ENCODE results near the gene GGT6. TPM values are rescaled to one million over a fixed set of nuclear protein-coding genes. Genes with fewer than 3 reads are reported as not detected.
"Not testable (repeated sequence)": the region's sequence is repeated elsewhere in the genome, so short reads cannot be mapped to it uniquely, and the experiment has no call there.

Gene GGT6
- total and polyA plus RNA-seq, 5 donors from 2014 or later = not detected

GRCh38 chr17:4595685-4596342 is 35.4 kb upstream of the GGT6 start:
- H3K4me1 Mint-ChIP-seq; DNase-seq; H3K27me3 ChIP-seq (ENCODE audit: control insufficient read depth, insufficient read depth, low read length); H3K9me3 Mint-ChIP-seq; H3K4me1 ChIP-seq (ENCODE audit: control insufficient read depth, insufficient read depth, low read length, poor library complexity, severe bottlenecking); H3K9me3 ChIP-seq (ENCODE audit: control insufficient read depth in 2 of 2, low read length in 2 of 2); H3K27ac ChIP-seq (ENCODE audit: insufficient read depth, low read length, poor library complexity, severe bottlenecking); H3K27ac Mint-ChIP-seq; ATAC-seq (ENCODE audit: low read depth in 2 of 2); H3K4me3 ChIP-seq (ENCODE audit: low read depth, low read length); H3K36me3 ChIP-seq (ENCODE audit: control insufficient read depth, insufficient read depth, low read length); H3K4me3 Mint-ChIP-seq; H3K27me3 Mint-ChIP-seq; H3K36me3 Mint-ChIP-seq: not testable (repeated sequence)

GRCh38 chr17:4594931-4595684 is 34.7 kb upstream of the GGT6 start:
- H3K27me3 Mint-ChIP-seq = peaks cover 6% of the 10 kb centered on the region
- no peaks in the 10 kb centered on the region for H3K27me3 ChIP-seq (ENCODE audit: control insufficient read depth, insufficient read depth, low read length)
- peaks cover 0 to 3% (median 0%) of the 10 kb centered on the region in 7 donors for H3K9me3 Mint-ChIP-seq
- no peaks in the 10 kb centered on the region for H3K36me3 Mint-ChIP-seq
- H3K4me3 Mint-ChIP-seq = no peak overlapping the region
- H3K36me3 ChIP-seq (ENCODE audit: control insufficient read depth, insufficient read depth, low read length) = no peaks in the 10 kb centered on the region
- no peak overlapping the region for H3K4me3 ChIP-seq (ENCODE audit: low read depth, low read length)
- no peaks in the 10 kb centered on the region for H3K4me1 ChIP-seq (ENCODE audit: control insufficient read depth, insufficient read depth, low read length, poor library complexity, severe bottlenecking)
- peaks cover 0 to 4% (median 0%) of the 10 kb centered on the region in 4 donors for H3K4me1 Mint-ChIP-seq
- H3K27ac ChIP-seq (ENCODE audit: insufficient read depth, low read length, poor library complexity, severe bottlenecking) = no peak overlapping the region
- ATAC-seq (ENCODE audit: low read depth in 2 of 2) (peak; percentile 20 to 44), DNase-seq (peak in 2 of 3 donors; percentile 22 to 66)
- H3K9me3 ChIP-seq (ENCODE audit: control insufficient read depth in 2 of 2, low read length in 2 of 2) = no peaks in the 10 kb centered on the region
- no peak overlapping the region for H3K27ac Mint-ChIP-seq

GRCh38 chr17:4594406-4594805 is 34.0 kb upstream of the GGT6 start:
- no peak for DNase-seq
- H3K36me3 Mint-ChIP-seq = no peaks in the 10 kb centered on the region
- peaks cover 0 to 4% (median 0%) of the 10 kb centered on the region in 4 donors for H3K4me1 Mint-ChIP-seq
- no peak for ATAC-seq (ENCODE audit: low read depth in 2 of 2)
- peaks cover 8% of the 10 kb centered on the region for H3K27me3 Mint-ChIP-seq
- H3K9me3 Mint-ChIP-seq = peaks cover 0 to 3% (median 0%) of the 10 kb centered on the region in 7 donors
- H3K4me3 Mint-ChIP-seq = no peak overlapping the region
- Histone ChIP-seq H3K27me3 (ENCODE audit: control insufficient read depth, insufficient read depth, low read length) (no peaks in the 10 kb centered on the region), H3K4me3 (ENCODE audit: low read depth, low read length) (no peak overlapping the region), H3K36me3 (ENCODE audit: control insufficient read depth, insufficient read depth, low read length) (no peaks in the 10 kb centered on the region), H3K27ac (ENCODE audit: insufficient read depth, low read length, poor library complexity, severe bottlenecking) (no peak overlapping the region), H3K9me3 (ENCODE audit: control insufficient read depth in 2 of 2, low read length in 2 of 2) (no peaks in the 10 kb centered on the region), H3K4me1 (ENCODE audit: control insufficient read depth, insufficient read depth, low read length, poor library complexity, severe bottlenecking) (no peaks in the 10 kb centered on the region)
- H3K27ac Mint-ChIP-seq = no peak overlapping the region

GRCh38 chr17:4593021-4593421 is 32.6 kb upstream of the GGT6 start:
- Histone ChIP-seq H3K4me3 (ENCODE audit: low read depth, low read length) (no peak overlapping the region), H3K36me3 (ENCODE audit: control insufficient read depth, insufficient read depth, low read length) (no peaks in the 10 kb centered on the region), H3K27me3 (ENCODE audit: control insufficient read depth, insufficient read depth, low read length) (no peaks in the 10 kb centered on the region), H3K9me3 (ENCODE audit: control insufficient read depth in 2 of 2, low read length in 2 of 2) (no peaks in the 10 kb centered on the region), H3K27ac (ENCODE audit: insufficient read depth, low read length, poor library complexity, severe bottlenecking) (no peak overlapping the region), H3K4me1 (ENCODE audit: control insufficient read depth, insufficient read depth, low read length, poor library complexity, severe bottlenecking) (no peaks in the 10 kb centered on the region)
- DNase-seq = no peak
- Mint-ChIP-seq H3K27me3 (peaks cover 8% of the 10 kb centered on the region), H3K36me3 (no peaks in the 10 kb centered on the region), H3K4me1 (peaks cover 0 to 4% (median 0%) of the 10 kb centered on the region in 4 donors), H3K9me3 (peaks cover 0 to 3% (median 0%) of the 10 kb centered on the region in 7 donors), H3K27ac (no peak overlapping the region), H3K4me3 (no peak overlapping the region)
- ATAC-seq (ENCODE audit: low read depth in 2 of 2) = no peak

GRCh38 chr17:4592240-4593005 is 32.0 kb upstream of the GGT6 start:
- ATAC-seq (ENCODE audit: low read depth in 2 of 2) (no peak), DNase-seq (no peak)
- no peaks in the 10 kb centered on the region for H3K9me3 ChIP-seq (ENCODE audit: control insufficient read depth in 2 of 2, low read length in 2 of 2)
- Mint-ChIP-seq H3K36me3 (no peaks in the 10 kb centered on the region), H3K27ac (no peak overlapping the region), H3K9me3 (peaks cover 0 to 3% (median 0%) of the 10 kb centered on the region in 7 donors), H3K27me3 (peaks cover 13% of the 10 kb centered on the region), H3K4me3 (no peak overlapping the region), H3K4me1 (peaks cover 0 to 4% (median 0%) of the 10 kb centered on the region in 4 donors)
- no peaks in the 10 kb centered on the region for H3K4me1 ChIP-seq (ENCODE audit: control insufficient read depth, insufficient read depth, low read length, poor library complexity, severe bottlenecking)
- no peak overlapping the region for H3K27ac ChIP-seq (ENCODE audit: insufficient read depth, low read length, poor library complexity, severe bottlenecking)
- H3K4me3 ChIP-seq (ENCODE audit: low read depth, low read length) = no peak overlapping the region
- H3K36me3 ChIP-seq (ENCODE audit: control insufficient read depth, insufficient read depth, low read length) = no peaks in the 10 kb centered on the region
- no peaks in the 10 kb centered on the region for H3K27me3 ChIP-seq (ENCODE audit: control insufficient read depth, insufficient read depth, low read length)

GRCh38 chr17:4591529-4591928 is 31.2 kb upstream of the GGT6 start:
- DNase-seq (no peak), ATAC-seq (ENCODE audit: low read depth in 2 of 2) (no peak)
- H3K4me1 Mint-ChIP-seq = peaks cover 0 to 4% (median 0%) of the 10 kb centered on the region in 4 donors
- H3K27ac ChIP-seq (ENCODE audit: insufficient read depth, low read length, poor library complexity, severe bottlenecking) = no peak overlapping the region
- H3K36me3 ChIP-seq (ENCODE audit: control insufficient read depth, insufficient read depth, low read length) = no peaks in the 10 kb centered on the region
- peaks cover 0 to 3% (median 0%) of the 10 kb centered on the region in 7 donors for H3K9me3 Mint-ChIP-seq
- no peak overlapping the region for H3K27ac Mint-ChIP-seq
- H3K27me3 ChIP-seq (ENCODE audit: control insufficient read depth, insufficient read depth, low read length) = no peaks in the 10 kb centered on the region
- no peaks in the 10 kb centered on the region for H3K36me3 Mint-ChIP-seq
- H3K4me3 Mint-ChIP-seq = no peak overlapping the region
- no peaks in the 10 kb centered on the region for H3K9me3 ChIP-seq (ENCODE audit: control insufficient read depth in 2 of 2, low read length in 2 of 2)
- peaks cover 13% of the 10 kb centered on the region for H3K27me3 Mint-ChIP-seq
- H3K4me1 ChIP-seq (ENCODE audit: control insufficient read depth, insufficient read depth, low read length, poor library complexity, severe bottlenecking) = no peaks in the 10 kb centered on the region
- no peak overlapping the region for H3K4me3 ChIP-seq (ENCODE audit: low read depth, low read length)

GRCh38 chr17:4590981-4591453 is 30.6 kb upstream of the GGT6 start:
- DNase-seq = no peak
- Mint-ChIP-seq H3K27ac (no peak overlapping the region), H3K9me3 (peaks cover 0 to 3% (median 0%) of the 10 kb centered on the region in 7 donors), H3K4me3 (no peak overlapping the region), H3K27me3 (peaks cover 17% of the 10 kb centered on the region), H3K36me3 (no peaks in the 10 kb centered on the region), H3K4me1 (peaks cover 0 to 4% (median 0%) of the 10 kb centered on the region in 4 donors)
- no peak for ATAC-seq (ENCODE audit: low read depth in 2 of 2)
- no peak overlapping the region for H3K27ac ChIP-seq (ENCODE audit: insufficient read depth, low read length, poor library complexity, severe bottlenecking)
- H3K36me3 ChIP-seq (ENCODE audit: control insufficient read depth, insufficient read depth, low read length) = no peaks in the 10 kb centered on the region
- H3K9me3 ChIP-seq (ENCODE audit: control insufficient read depth in 2 of 2, low read length in 2 of 2) = no peaks in the 10 kb centered on the region
- no peaks in the 10 kb centered on the region for H3K27me3 ChIP-seq (ENCODE audit: control insufficient read depth, insufficient read depth, low read length)
- H3K4me3 ChIP-seq (ENCODE audit: low read depth, low read length) = no peak overlapping the region
- H3K4me1 ChIP-seq (ENCODE audit: control insufficient read depth, insufficient read depth, low read length, poor library complexity, severe bottlenecking) = no peaks in the 10 kb centered on the region
